Hepatic stellate cell (primary cell): Measurements from ENCODE around the gene ANP32D.
"Not testable (repeated sequence)": the region's sequence is repeated elsewhere in the genome, so short reads cannot be mapped to it uniquely, and the experiment has no call there.

Experiments used
- DNase-seq: peaks from one replicate; pipeline ENCODE4 v3.0.0; 2011; ENCODE audit warnings: low spot score

The ANP32D gene

DNA sequence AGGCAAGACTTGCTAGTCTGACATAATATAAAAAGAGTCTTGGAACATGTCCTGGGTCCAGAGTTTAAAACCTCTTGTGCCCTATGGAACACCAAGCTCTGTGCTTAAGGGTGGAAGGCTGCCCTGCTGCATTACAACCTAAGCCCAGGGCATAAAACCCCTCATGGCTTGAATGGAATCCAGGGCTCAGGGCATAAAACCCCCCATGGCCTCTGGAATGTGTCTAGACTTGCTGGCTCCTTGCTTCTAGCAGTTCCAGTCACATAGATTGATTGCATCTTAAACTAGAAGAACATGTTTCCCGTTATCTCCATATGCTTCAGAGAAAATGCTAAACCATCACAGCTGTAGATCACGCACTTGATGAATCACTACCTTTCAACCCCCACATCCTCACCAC, 34.5 kb downstream of the ANP32D start:
- DNase-seq = not testable (repeated sequence)

DNA sequence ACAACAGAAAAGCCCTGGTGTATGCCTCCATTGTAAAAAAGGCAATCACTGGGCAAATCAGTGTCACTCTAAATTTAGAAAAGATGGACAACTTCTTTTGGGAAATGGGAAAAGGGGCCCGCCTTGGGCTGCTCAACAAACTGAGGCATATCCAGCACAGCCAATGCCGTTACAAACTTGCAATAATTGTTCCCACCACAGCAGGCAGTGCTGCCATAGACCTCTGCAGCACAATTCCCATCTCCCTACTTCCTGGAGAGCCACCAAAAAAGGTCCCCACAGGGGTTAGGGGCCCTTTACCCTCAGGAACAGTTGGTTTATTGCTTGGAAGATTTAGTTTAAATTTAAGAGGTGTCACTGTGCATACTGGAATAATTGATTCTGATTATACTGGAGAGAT, 36.6 kb downstream of the ANP32D start:
- DNase-seq = no peak

DNA sequence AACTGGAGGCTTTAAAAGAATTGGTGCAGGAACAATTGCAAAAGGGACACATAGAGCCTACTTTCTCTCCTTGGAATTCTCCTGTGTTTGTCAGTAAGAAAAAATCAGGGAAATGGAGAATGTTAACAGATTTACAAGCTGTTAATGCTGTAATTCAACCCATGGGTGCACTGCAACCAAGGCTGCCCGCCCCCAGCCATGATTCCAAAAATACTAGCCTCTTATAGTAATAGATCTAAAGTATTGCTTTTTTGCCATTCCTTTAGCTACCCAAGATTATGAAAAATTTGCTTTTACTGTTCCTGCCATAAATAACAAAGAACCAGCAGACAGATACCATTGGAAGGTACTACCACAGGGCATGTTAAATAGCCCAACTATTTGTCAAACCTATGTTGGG, 37.8 kb downstream of the ANP32D start:
- DNase-seq = no peak

DNA sequence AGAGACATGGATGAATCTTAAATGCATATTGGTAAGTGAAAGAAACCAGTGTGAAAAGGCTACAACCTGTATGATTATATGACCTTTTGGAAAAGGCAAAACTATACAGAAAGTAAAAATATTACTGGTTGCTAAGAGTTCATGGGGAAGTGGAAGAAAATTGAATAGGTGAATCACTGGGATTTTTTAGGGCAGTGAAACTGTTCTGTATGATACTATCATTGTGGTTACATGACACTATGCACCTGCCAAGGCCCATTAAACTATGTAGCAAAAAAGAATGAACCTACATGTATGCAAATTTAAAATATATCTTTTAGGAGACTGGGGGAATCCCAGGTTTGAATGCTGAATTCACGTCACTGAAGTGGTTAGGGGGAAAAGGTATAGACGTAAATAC, 40.5 kb downstream of the ANP32D start:
- DNase-seq = no peak

DNA sequence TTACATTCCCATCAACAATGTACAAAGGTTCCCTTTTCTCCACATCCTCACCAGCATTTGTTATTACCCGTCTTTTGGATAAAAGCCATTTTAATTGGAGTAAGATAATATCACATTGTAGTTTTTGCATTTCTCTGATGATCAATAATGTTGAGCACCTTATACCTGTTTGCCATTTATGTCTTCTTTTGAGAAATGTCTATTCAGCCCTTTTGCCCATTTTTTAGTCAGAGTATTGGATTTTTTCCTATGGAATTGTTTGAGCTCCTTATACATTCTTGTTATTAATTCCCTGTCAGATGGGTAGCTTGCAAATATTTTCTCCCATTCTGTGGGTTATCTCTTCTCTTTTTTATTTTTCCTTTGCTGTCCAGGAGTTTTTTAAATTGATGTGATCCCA, 42.4 kb downstream of the ANP32D start:
- DNase-seq = no peak

DNA sequence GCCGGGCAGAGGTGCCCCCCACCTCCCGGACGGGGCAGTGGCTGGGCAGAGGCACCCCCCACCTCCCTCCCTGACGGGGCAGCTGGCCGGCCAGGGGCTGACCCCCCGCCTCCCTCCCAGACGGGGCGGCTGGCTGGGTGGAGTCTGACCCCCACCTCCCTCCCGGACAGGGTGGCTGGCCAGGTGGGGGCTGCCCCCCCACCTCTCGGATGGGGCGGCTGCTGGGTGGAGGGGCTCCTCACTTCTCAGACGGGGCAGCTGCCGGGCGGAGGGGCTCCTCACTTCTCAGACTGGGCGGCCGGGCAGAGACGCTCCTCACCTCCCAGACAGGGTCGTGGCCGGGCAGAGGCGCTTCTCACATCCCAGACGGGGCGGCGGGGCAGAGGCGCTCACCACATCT, 48.0 kb downstream of the ANP32D start:
- not testable (repeated sequence) for DNase-seq
